ENCODE measurements around the gene ELF2.

Gene ELF2

DNA sequence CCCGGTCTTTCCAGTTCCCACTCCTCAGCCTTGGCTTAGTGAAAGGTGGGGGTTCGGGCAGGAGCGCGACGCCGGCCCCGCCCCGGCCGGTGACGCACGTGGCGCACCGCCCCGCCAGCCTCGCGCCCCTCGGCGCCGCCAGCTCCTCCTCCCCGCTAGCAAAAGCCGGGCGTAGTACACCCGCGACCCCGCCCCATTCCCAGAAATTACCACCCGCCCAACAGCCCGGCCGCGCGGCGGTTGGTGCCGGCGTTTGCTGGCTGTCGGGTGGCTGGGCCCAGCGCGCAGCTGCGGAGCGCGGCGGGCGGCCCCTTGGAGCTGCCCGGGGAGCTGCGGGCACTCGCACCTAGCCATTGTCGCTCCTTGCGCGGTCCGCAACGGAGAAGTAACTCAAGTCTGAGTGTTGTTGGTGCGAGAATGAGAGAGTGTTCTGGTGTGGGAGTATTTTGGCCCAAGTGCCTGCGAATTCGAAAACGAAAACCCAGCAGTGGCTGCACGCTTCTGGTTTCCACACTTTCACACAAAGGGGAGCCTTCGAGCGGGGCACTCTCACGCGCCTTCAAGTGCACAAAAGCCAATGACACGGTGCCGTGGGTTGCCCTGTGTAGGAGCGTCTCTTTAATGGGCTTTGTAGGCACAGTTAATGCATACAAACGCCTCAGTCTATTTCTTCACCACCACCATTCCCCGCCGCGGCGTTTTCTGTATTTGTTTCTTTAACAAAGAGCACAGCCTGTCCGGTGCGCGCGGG is 1.0 kb upstream of the ELF2 start (continued):
- TF ChIP-seq ZNF37A (tag by site-specific recombination; IDR thresholded peaks at IDR 0.05) (no peak), ZNF658 (tag by site-specific recombination; IDR thresholded peaks at IDR 0.05) (no peak), ZNF157 (tag by site-specific recombination; IDR thresholded peaks at IDR 0.05) (no peak), ZNF624 (tag by site-specific recombination; IDR thresholded peaks at IDR 0.05) (no peak), IKZF3 (tag by site-specific recombination; IDR thresholded peaks at IDR 0.05) (peak; percentile 5; the same call in 1 of the 2 replicates), ZBTB6 (tag by site-specific recombination; IDR thresholded peaks at IDR 0.05) (no peak), ZNF221 (tag by site-specific recombination; IDR thresholded peaks at IDR 0.05; ENCODE audit: borderline replicate concordance) (no peak), ZNF488 (tag by site-specific recombination; IDR thresholded peaks at IDR 0.05) (no peak), ZIC2 (tag by site-specific recombination; IDR thresholded peaks at IDR 0.05) (peak; percentile 7; the same call in 1 of the 2 replicates), ZNF302 (tag by site-specific recombination; IDR thresholded peaks at IDR 0.05; ENCODE audit: low read depth) (no peak), EGR2 (tag by site-specific recombination; IDR thresholded peaks at IDR 0.05; ENCODE audit: low read depth) (no peak; the same call in 1 of the 2 replicates), GFI1B (tag by site-specific recombination; IDR thresholded peaks at IDR 0.05) (no peak), ZBTB48 (tag by site-specific recombination; IDR thresholded peaks at IDR 0.05) (no peak), PRDM1 (tag by site-specific recombination; IDR thresholded peaks at IDR 0.05) (peak; percentile 64), ZBTB49 (tag by site-specific recombination; IDR thresholded peaks at IDR 0.05; ENCODE audit: low read depth) (no peak), ZNF211 (tag by site-specific recombination; IDR thresholded peaks at IDR 0.05; ENCODE audit: low read depth) (no peak), ZNF704 (tag by site-specific recombination; IDR thresholded peaks at IDR 0.05) (0 out of 2 replicates have a peak, but pooled peaks have one; percentile 2), ZNF792 (tag by site-specific recombination; IDR thresholded peaks at IDR 0.05) (no peak), ZNF223 (tag by site-specific recombination; IDR thresholded peaks at IDR 0.05) (no peak), GLIS2 (tag by site-specific recombination; IDR thresholded peaks at IDR 0.05) (no peak), ZNF292 (tag by site-specific recombination; IDR thresholded peaks at IDR 0.05; ENCODE audit: borderline replicate concordance, low read depth) (no peak), ZNF548 (tag by site-specific recombination; IDR thresholded peaks at IDR 0.05) (no peak), ZNF26 (tag by site-specific recombination; IDR thresholded peaks at IDR 0.05) (no peak), ZNF324 (tag by site-specific recombination; IDR thresholded peaks at IDR 0.05) (no peak), ZNF785 (tag by site-specific recombination; IDR thresholded peaks at IDR 0.05) (no peak)
- TF ChIP-seq, protein P1, sequence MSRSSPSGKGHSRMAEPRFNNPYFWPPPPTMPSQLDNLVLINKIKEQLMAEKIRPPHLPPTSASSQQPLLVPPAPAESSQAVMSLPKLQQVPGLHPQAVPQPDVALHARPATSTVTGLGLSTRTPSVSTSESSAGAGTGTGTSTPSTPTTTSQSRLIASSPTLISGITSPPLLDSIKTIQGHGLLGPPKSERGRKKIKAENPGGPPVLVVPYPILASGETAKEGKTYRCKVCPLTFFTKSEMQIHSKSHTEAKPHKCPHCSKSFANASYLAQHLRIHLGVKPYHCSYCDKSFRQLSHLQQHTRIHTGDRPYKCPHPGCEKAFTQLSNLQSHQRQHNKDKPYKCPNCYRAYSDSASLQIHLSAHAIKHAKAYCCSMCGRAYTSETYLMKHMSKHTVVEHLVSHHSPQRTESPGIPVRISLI (tag by site-specific recombination; IDR thresholded peaks at IDR 0.05): no peak
- TF ChIP-seq, protein P2, sequence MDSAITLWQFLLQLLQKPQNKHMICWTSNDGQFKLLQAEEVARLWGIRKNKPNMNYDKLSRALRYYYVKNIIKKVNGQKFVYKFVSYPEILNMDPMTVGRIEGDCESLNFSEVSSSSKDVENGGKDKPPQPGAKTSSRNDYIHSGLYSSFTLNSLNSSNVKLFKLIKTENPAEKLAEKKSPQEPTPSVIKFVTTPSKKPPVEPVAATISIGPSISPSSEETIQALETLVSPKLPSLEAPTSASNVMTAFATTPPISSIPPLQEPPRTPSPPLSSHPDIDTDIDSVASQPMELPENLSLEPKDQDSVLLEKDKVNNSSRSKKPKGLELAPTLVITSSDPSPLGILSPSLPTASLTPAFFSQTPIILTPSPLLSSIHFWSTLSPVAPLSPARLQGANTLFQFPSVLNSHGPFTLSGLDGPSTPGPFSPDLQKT (IDR thresholded peaks at IDR 0.05; ENCODE audit: borderline replicate concordance, low read depth, low read length): no peak
